ENCODE results near the gene AHCYL2. TPM values are rescaled to one million over a fixed set of nuclear protein-coding genes. Genes with fewer than 3 reads are reported as not detected.
"Not testable (repeated sequence)": the region's sequence is repeated elsewhere in the genome, so short reads cannot be mapped to it uniquely, and the experiment has no call there.

AHCYL2 gene
- total RNA-seq, 4 donors from 2014 or later: 10.8 to 14.0 (median 13.7) TPM

GRCh38 chr7:129471402-129471827 is 246.6 kb downstream of the AHCYL2 start:
- intact Hi-C loops (cut with DNase I): no loop called here
- Histone ChIP-seq H3K4me3 (no peak overlapping the region), H3K9me3 (no peaks in the 10 kb centered on the region), H3K4me1 (no peaks in the 10 kb centered on the region), H3K27ac (no peak overlapping the region), H3K27me3 (no peaks in the 10 kb centered on the region), H3K36me3 (no peaks in the 10 kb centered on the region)
- TF ChIP-seq POLR2A (IDR thresholded peaks at IDR 0.05): no peak
- no peak for TF ChIP-seq CTCF (IDR thresholded peaks at IDR 0.05)
- DNase-seq: no peak

- H3K27ac ChIP-seq; intact Hi-C loops (cut with DNase I); H3K4me3 ChIP-seq; H3K4me1 ChIP-seq; DNase-seq; H3K27me3 ChIP-seq; H3K36me3 ChIP-seq; H3K9me3 ChIP-seq: not testable (repeated sequence)
- 92 to 100% methylated on average over 1 to 2 of the region's 27 CpGs for WGBS, 2 donors
These were observed 251.1 kb downstream of the AHCYL2 start for GRCh38 chr7:129475931-129476330.

GRCh38 chr7:129476398-129476797 is 251.6 kb downstream of the AHCYL2 start:
- H3K9me3 ChIP-seq; H3K36me3 ChIP-seq; DNase-seq; H3K4me3 ChIP-seq; intact Hi-C loops (cut with DNase I); H3K27ac ChIP-seq; H3K27me3 ChIP-seq; H3K4me1 ChIP-seq: not testable (repeated sequence)
- WGBS, 2 donors: no CpG with 5 or more reads among the region's 27 CpGs

Small RNA genes lying within 50 kb of the gene (small RNA-seq; reads per million reads assigned to genes)
- 0 reads per million in 4 donors for gene AC009244.1
- gene SNRPGP3: 0 reads per million in 4 donors

Other genes with a start within 250 kb of the AHCYL2 start
- gene TNPO3, start 169.9 kb upstream of the AHCYL2 start, total RNA-seq: 10 to 100 TPM; 26.4 to 49.6 (median 39.3) TPM
- 1 to 10 TPM in 3 of 4 donors, under 1 TPM in 1; 0.44 to 5.9 (median 4.0) TPM for gene TSPAN33, start 80.3 kb upstream of the AHCYL2 start, total RNA-seq
- gene SMO, start 36.4 kb upstream of the AHCYL2 start, total RNA-seq: 10 to 100 TPM in 3 of 4 donors, 1 to 10 TPM in 1; 9.2 to 18.4 (median 10.4) TPM
- gene STRIP2, start 209.4 kb downstream of the AHCYL2 start, total RNA-seq: 1 to 10 TPM in 3 of 4 donors, under 1 TPM in 1; 0.76 to 6.3 (median 1.5) TPM